Measurements from ENCODE around the gene PRPF19.
A peak's percentile ranks its signal among the peaks of the same experiment; 100 is the strongest.

The PRPF19 gene

DNA sequence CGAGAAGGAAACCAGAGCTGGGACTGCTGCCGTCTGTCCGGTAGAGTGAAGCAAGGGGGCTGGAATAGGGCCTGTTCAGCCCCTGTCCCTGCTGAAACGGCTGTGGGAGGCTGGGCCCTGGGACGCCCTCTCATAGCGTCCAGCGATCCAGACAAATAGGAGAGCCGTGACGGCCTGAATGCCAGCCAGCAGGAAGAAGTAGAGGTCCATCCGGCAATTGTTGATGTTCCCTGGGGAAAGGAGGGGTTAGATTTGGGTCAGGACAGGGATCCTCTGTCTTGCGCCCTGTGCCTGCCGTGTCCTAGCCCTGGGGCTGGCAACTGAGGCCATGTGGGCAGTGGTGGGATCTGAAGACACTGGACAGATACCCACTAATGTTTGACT lies 30.8 kb upstream of the PRPF19 start:
- no peak for DNase-seq

DNA sequence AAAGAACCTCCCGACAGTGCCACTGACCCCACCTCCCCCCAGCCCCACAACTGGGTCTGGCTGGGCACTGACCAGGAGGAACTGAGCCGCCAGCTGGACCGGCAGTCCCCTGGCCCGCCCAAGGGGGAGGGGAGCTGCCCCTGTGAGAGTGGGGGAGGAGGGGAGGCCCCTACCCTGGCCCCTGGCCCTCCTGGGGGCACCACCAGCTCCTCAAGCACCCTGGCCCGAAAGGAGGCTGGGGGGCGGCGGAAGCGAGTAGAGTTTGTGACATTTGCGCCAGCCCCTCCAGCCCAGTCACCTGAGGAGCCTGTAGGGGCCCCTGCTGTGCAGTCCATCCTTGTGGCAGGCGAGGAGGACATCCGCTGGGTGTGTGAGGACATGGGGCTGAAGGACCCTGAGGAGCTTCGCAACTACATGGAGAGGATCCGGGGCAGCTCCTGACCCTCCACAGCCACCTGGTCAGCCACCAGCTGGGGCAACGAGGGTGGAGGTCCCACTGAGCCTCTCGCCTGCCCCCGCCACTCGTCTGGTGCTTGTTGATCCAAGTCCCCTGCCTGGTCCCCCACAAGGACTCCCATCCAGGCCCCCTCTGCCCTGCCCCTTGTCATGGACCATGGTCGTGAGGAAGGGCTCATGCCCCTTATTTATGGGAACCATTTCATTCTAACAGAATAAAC lies 30.2 kb upstream of the PRPF19 start:
- DNase-seq: no peak

GRCh38 chr11:60935676-60936442 lies 29.5 kb upstream of the PRPF19 start:
- DNase-seq: no peak

- no peak for DNase-seq
Measured at GRCh38 chr11:60934790-60935605, 28.6 kb upstream of the PRPF19 start.

- no peak for DNase-seq
Measured at GRCh38 chr11:60934124-60934789, 27.9 kb upstream of the PRPF19 start.

GRCh38 chr11:60933416-60934123 lies 27.2 kb upstream of the PRPF19 start:
- DNase-seq: no peak

- DNase-seq: no peak
Measured at GRCh38 chr11:60932605-60933356, 26.4 kb upstream of the PRPF19 start.

DNA sequence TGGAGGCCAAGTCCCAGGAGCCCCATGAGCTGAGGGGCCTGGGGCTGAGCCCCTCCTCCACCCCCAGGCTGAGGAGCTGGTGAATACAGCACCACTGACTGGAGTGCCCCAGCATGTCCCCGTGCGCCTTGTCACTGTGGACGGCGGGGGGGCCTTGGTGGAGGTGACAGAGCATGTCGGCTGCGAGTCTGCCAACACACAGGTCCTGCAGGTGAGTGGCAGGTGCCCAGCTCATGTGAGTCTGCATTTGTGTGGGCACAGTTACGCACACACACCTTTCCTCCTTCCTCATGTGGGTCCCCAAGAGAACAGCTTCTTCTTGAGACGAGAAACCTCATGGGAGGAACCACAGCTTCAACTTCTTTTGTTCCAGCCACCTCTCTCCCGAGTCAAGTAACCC lies 25.5 kb upstream of the PRPF19 start:
- DNase-seq: no peak

DNA sequence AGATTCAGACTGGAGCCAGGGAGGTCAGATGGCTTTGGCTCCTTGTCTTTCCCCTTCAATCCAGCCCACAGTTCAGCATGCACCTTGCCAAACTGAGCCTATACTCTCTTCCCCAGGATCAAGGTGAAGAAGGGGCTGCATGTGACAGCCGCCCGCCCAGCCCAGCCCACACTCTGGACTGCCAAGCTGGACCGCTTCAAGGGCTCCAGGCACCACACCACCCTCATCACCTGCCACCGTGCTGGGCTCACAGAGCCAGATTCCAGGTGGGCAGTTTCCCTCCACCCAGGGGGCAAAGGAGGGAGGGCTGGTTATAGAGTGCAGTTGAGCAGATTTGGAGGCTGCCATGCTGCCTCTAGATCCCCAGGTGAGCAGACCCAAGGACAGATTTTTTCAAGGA lies 24.0 kb upstream of the PRPF19 start:
- DNase-seq: no peak

DNA sequence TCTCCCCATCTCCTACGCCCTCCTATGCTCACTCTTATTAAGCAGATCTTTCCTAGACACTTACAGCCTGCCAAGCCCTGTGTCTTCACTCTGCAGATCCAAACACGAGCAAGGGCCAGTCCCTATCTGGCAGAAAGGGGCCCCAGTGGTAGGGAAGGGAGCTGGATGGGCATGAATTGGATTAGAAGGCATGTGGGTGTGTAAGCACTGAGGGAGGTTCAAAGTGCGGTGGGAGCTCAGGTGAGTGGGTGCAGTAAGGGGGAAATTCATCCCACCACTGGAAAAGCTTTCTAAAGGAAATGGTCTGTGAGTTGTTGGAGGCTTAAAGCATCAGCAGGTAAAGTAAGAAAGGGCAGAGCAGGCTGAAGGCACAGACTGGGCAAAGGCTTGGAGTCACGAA lies 23.4 kb upstream of the PRPF19 start:
- DNase-seq: no peak

- no peak for DNase-seq
Measured at GRCh38 chr11:60928563-60929001, 22.2 kb upstream of the PRPF19 start.

GRCh38 chr11:60927600-60927999 lies 21.2 kb upstream of the PRPF19 start:
- DNase-seq: no peak

DNA sequence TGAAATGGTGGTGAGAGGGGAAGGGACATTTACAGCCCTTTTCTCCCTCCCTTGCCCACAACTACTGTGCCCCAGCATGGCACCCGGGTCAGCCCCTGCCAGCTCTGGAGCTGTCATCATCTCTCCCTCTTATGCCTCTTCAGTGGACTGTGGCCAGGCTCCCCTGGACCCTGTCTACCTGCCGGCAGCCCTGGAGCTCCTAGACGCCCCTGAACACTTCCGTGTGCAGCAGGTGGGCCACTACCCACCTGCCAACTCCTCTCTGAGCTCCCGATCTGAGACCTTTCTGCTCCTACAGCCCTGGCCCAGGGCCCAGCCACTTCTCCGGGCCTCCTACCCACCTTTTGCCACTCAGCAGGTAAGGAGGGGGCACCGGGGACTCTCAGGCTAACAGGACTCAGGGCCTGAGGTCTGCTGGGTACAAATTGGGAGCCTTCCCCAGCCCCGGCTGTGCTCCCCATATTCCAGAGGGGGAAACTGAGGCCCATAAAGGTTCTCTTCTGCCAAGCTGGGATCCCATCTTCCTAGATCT lies 20.7 kb upstream of the PRPF19 start:
- DNase-seq: no peak

DNA sequence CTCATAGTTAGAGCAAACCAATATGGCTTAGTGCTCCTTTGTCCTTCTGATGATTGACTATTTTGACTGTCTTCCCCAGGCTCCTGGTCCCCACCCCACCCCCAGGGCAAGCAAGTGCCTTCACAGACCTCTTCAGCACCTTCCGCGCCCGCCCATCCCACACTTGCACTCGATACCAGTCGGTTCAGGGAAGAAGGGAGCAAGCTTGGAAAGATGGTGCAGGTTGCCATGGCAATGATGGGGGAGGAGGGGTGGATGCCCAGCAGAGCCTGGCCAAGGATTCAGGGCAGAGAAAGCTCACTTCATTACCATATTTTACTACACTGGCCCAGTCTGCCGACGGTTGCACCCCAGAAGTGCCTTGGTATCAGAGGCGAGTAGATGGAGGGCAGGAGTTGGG lies 20.1 kb upstream of the PRPF19 start:
- DNase-seq: no peak

- DNase-seq: no peak
Measured at GRCh38 chr11:60925868-60926267, 19.5 kb upstream of the PRPF19 start.

- DNase-seq: peak in 1 of 2 experiments; percentile 25
Measured at GRCh38 chr11:60924906-60925853, 18.8 kb upstream of the PRPF19 start.

GRCh38 chr11:60924110-60924905 lies 17.9 kb upstream of the PRPF19 start, which contains the start of gene TMEM132A:
TSS of gene TMEM132A (plus strand) at chr11:60924460. CDS start at chr11:60924634, 174 bp downstream.
- peak; percentile 38 to 43 for DNase-seq

- DNase-seq: no peak
Measured at GRCh38 chr11:60923800-60924109, 17.4 kb upstream of the PRPF19 start.

DNA sequence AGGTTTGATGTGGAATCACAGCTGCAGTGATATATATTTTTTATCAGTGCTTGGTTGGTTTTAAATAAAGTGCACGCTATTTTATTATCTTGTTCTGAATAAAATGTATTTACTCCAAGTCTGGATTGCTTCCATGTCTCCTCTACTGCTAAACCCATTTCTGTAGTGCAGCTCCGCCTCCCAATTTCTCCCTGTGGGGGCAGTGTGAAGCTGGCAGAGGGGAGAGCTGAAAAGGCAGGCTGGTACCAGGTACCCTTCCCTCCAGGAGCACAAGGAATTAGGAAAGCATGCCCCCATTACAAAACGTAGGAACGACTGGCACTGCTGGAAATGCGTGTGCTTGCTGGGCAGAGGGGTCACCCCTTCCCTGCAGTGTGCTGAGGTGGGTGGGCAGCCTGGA lies 16.9 kb upstream of the PRPF19 start:
- DNase-seq: no peak

Measured in activated T-cell treated with anti-CD3 and anti-CD28 coated beads, Interleukin-2, amount 50 U/mL, for 48 hours (primary cell).